ENCODE results near the gene UBE2V1. TPM values are rescaled to one million over a fixed set of nuclear protein-coding genes. Genes with fewer than 3 reads are reported as not detected.

Gene UBE2V1
- total and polyA plus RNA-seq, 2 donors (not counting 1 experiment from before 2014, with no cell fraction given): 69.2 to 158 TPM

- H3K4me2 ChIP-seq (replicated peaks; ENCODE audit: low read depth, low read length, poor library complexity, severe bottlenecking): no peak overlapping the region
- peaks cover 15% of the 10 kb centered on the region for H3K4me1 Mint-ChIP-seq
- H3K4me3 Mint-ChIP-seq: no peak overlapping the region
- H3K27me3 Mint-ChIP-seq: no peaks in the 10 kb centered on the region
- no peak overlapping the region for H3K4me3 ChIP-seq (ENCODE audit: control extremely low read depth in 1 of 5, extremely low read depth in 1 of 5, insufficient read depth in 1 of 5, low read depth in 2 of 5, low read length in 4 of 5)
- H3K79me2 ChIP-seq (ENCODE audit: control insufficient read depth, insufficient read depth, low read length): no peaks in the 10 kb centered on the region
- H3K9me3 ChIP-seq (ENCODE audit: control extremely low read depth in 1 of 3, control insufficient read depth in 2 of 3, insufficient read depth in 1 of 3, low read length in 2 of 3): no peaks in the 10 kb centered on the region
- H3K4me1 ChIP-seq (ENCODE audit: control insufficient read depth in 2 of 2, insufficient read depth in 2 of 2, low read length in 2 of 2): peaks cover 12 to 21% of the 10 kb centered on the region in 2 donors
- H4K20me1 ChIP-seq (ENCODE audit: control insufficient read depth, insufficient read depth, low read length, poor library complexity, severe bottlenecking): no peaks in the 10 kb centered on the region
- no peak overlapping the region for H3K27ac Mint-ChIP-seq
- CTCF ChIA-PET: interaction anchor here (1.1 to 1.3 kb wide), 3 partner anchors 28 to 54 kb away, joined by 3 read pairs; no protein-coding TSS in a partner anchor
- no peaks in the 10 kb centered on the region for H3K9me3 Mint-ChIP-seq (ENCODE audit: insufficient read depth)
- ATAC-seq (ENCODE audit: low read depth): no peak
- WGBS (ENCODE audit: insufficient coverage): 76% methylated on average over 5 of the region's 6 CpGs
- no peak for TF ChIP-seq CTCF (IDR thresholded peaks at IDR 0.05)
- TF ChIP-seq EZH2 (IDR thresholded peaks at IDR 0.05; ENCODE audit: borderline replicate concordance, insufficient read depth, low read depth, low read length, poor library complexity, severe bottlenecking): no peak
- POLR2A ChIA-PET: no interaction called here
- H2AFZ ChIP-seq (ENCODE audit: insufficient read depth, low read depth, low read length, poor library complexity, severe bottlenecking): no peak overlapping the region
- H3K9ac ChIP-seq (ENCODE audit: low read length): no peak overlapping the region
- no peak for DNase-seq
- intact Hi-C loops (cut with micrococcal nuclease): no loop called here
- no peak overlapping the region for H3K27ac ChIP-seq (ENCODE audit: low read length in 2 of 2)
- H3K36me3 ChIP-seq (replicated peaks in 1 of 2; ENCODE audit: control extremely low read depth in 1 of 2, control insufficient read depth in 1 of 2, extremely low read depth in 1 of 2, insufficient read depth in 2 of 2, low read length in 1 of 2): no peaks in the 10 kb centered on the region
- no peaks in the 10 kb centered on the region for H3K27me3 ChIP-seq (replicated peaks in 1 of 4; ENCODE audit: control extremely low read depth in 1 of 4, control insufficient read depth in 3 of 4, insufficient read depth in 4 of 4, low read length in 3 of 4)
Observed at GRCh38 chr20:50038169-50038568, 74.8 kb downstream of the UBE2V1 start.

- Histone ChIP-seq H3K79me2 (ENCODE audit: control insufficient read depth, insufficient read depth, low read length) (no peaks in the 10 kb centered on the region), H3K4me1 (ENCODE audit: control insufficient read depth in 2 of 2, insufficient read depth in 2 of 2, low read length in 2 of 2) (peaks cover 12 to 21% of the 10 kb centered on the region in 2 donors), H3K36me3 (replicated peaks in 1 of 2; ENCODE audit: control extremely low read depth in 1 of 2, control insufficient read depth in 1 of 2, extremely low read depth in 1 of 2, insufficient read depth in 2 of 2, low read length in 1 of 2) (no peaks in the 10 kb centered on the region), H3K9me3 (ENCODE audit: control extremely low read depth in 1 of 3, control insufficient read depth in 2 of 3, insufficient read depth in 1 of 3, low read length in 2 of 3) (no peaks in the 10 kb centered on the region), H3K9ac (ENCODE audit: low read length) (no peak overlapping the region), H3K27me3 (replicated peaks in 1 of 4; ENCODE audit: control extremely low read depth in 1 of 4, control insufficient read depth in 3 of 4, insufficient read depth in 4 of 4, low read length in 3 of 4) (no peaks in the 10 kb centered on the region), H4K20me1 (ENCODE audit: control insufficient read depth, insufficient read depth, low read length, poor library complexity, severe bottlenecking) (no peaks in the 10 kb centered on the region), H3K27ac (ENCODE audit: low read length in 2 of 2) (no peak overlapping the region), H3K4me3 (ENCODE audit: control extremely low read depth in 1 of 5, extremely low read depth in 1 of 5, insufficient read depth in 1 of 5, low read depth in 2 of 5, low read length in 4 of 5) (no peak overlapping the region), H3K4me2 (replicated peaks; ENCODE audit: low read depth, low read length, poor library complexity, severe bottlenecking) (no peak overlapping the region), H2AFZ (ENCODE audit: insufficient read depth, low read depth, low read length, poor library complexity, severe bottlenecking) (no peak overlapping the region)
- WGBS (ENCODE audit: insufficient coverage): 93% methylated on average over 7 of the region's 7 CpGs
- ChIA-PET POLR2A (interaction anchor here (0.9 kb wide), 1 partner anchor 9 kb away, joined by 3 read pairs; no protein-coding TSS in a partner anchor), CTCF (interaction anchor here (1.2 to 1.7 kb wide), 4 partner anchors 29 to 58 kb away, joined by 3 to 13 read pairs (median 5); no protein-coding TSS in a partner anchor)
- ATAC-seq (ENCODE audit: low read depth) (no peak), DNase-seq (no peak)
- Mint-ChIP-seq H3K27me3 (no peaks in the 10 kb centered on the region), H3K27ac (no peak overlapping the region), H3K9me3 (ENCODE audit: insufficient read depth) (no peaks in the 10 kb centered on the region), H3K4me1 (peaks cover 15% of the 10 kb centered on the region), H3K4me3 (no peak overlapping the region)
- intact Hi-C loops (cut with micrococcal nuclease): no loop called here
- TF ChIP-seq EZH2 (IDR thresholded peaks at IDR 0.05; ENCODE audit: borderline replicate concordance, insufficient read depth, low read depth, low read length, poor library complexity, severe bottlenecking) (no peak), CTCF (IDR thresholded peaks at IDR 0.05) (no peak)
Observed at GRCh38 chr20:50037575-50037974, 75.4 kb downstream of the UBE2V1 start.
